Activated naive CD8-positive, alpha-beta T cell treated with anti-CD3 and anti-CD28 coated beads, Interleukin-2, amount 10 ng/mL, durations not matched to agents 7 days and 5 days (primary cell): ENCODE data around the gene NLN. TPM values are rescaled to one million over a fixed set of nuclear protein-coding genes. Genes with fewer than 3 reads are reported as not detected.
"Not testable (repeated sequence)": the region's sequence is repeated elsewhere in the genome, so short reads cannot be mapped to it uniquely, and the experiment has no call there.

ENCODE experiments used
- ATAC-seq: fragments of 150-1000 bp; cut with Tn5 transposase; one replicate; pipeline ENCODE4 v1.10.0; 2021; ENCODE audit warnings: low read depth, moderate library complexity
- POLR2A ChIA-PET: fragments of 350-600 bp; sonication (Branson Sonifier 250); formaldehyde crosslinking; loops from one replicate; lab custom pipeline; 2021; ENCODE audit warnings: antibody characterized with exemption; lab: Charles Lee
- DNase-seq: peaks from one replicate; pipeline ENCODE4 v3.0.0; 2021
- H3K27ac Mint-ChIP-seq: one replicate; pipeline ENCODE4 v1.8.0; 2022; ENCODE audit warnings: mild to moderate bottlenecking, mixed read lengths
- H3K27me3 Mint-ChIP-seq: one replicate; pipeline ENCODE4 v1.8.0; 2022; ENCODE audit warnings: mild to moderate bottlenecking, moderate library complexity, mixed read lengths
- H3K36me3 Mint-ChIP-seq: one replicate; pipeline ENCODE4 v1.8.0; 2021; ENCODE audit warnings: mild to moderate bottlenecking, mixed read lengths
- H3K4me1 Mint-ChIP-seq: one replicate; pipeline ENCODE4 v1.8.0; 2021; ENCODE audit warnings: mixed read lengths
- H3K4me3 Mint-ChIP-seq: one replicate; pipeline ENCODE4 v1.8.0; 2022; ENCODE audit warnings: mild to moderate bottlenecking, moderate library complexity, mixed read lengths
- H3K9me3 Mint-ChIP-seq: one replicate; pipeline ENCODE4 v1.8.0; 2021; ENCODE audit warnings: mixed read lengths
- total RNA-seq, 2 experiments: library from RNA; stranded (reverse); gene quantifications; one replicate each; pipeline ENCODE4 v1.2.3, GENCODE V29; 2021

NLN gene
- total RNA-seq, 2 experiments from 2014 or later, result 10.0 to 10.9 TPM

GRCh38 chr5:65867542-65868195 is 145.7 kb downstream of the NLN start:
- ATAC-seq (no peak), DNase-seq (no peak)
- peaks cover under 1% of the 10 kb centered on the region for H3K36me3 Mint-ChIP-seq
- H3K27ac Mint-ChIP-seq, result peak overlapping the region; percentile 68
- no peaks in the 10 kb centered on the region for H3K27me3 Mint-ChIP-seq
- peaks cover 3% of the 10 kb centered on the region for H3K9me3 Mint-ChIP-seq
- peak overlapping the region; percentile 53 for H3K4me3 Mint-ChIP-seq
- POLR2A ChIA-PET, result interaction anchor here (1.4 kb wide), 1 partner anchor 57 kb away, joined by 8 read pairs; no protein-coding TSS in a partner anchor
- H3K4me1 Mint-ChIP-seq, result peaks cover 16% of the 10 kb centered on the region

- no peak for DNase-seq
- Mint-ChIP-seq H3K4me3 (no peak overlapping the region), H3K9me3 (peaks cover 6% of the 10 kb centered on the region), H3K27ac (no peak overlapping the region), H3K27me3 (no peaks in the 10 kb centered on the region), H3K4me1 (peaks cover 16% of the 10 kb centered on the region), H3K36me3 (no peaks in the 10 kb centered on the region)
- no peak for ATAC-seq
- POLR2A ChIA-PET, result no interaction called here
These were observed 146.5 kb downstream of the NLN start for GRCh38 chr5:65868509-65868908.

GRCh38 chr5:65871182-65871581 is 149.2 kb downstream of the NLN start:
- H3K9me3 Mint-ChIP-seq, result peaks cover 6% of the 10 kb centered on the region
- peaks cover 15% of the 10 kb centered on the region for H3K4me1 Mint-ChIP-seq
- no peak overlapping the region for H3K4me3 Mint-ChIP-seq
- ATAC-seq, result no peak
- POLR2A ChIA-PET, result no interaction called here
- H3K27ac Mint-ChIP-seq, result no peak overlapping the region
- DNase-seq, result no peak
- peaks cover 2% of the 10 kb centered on the region for H3K36me3 Mint-ChIP-seq
- no peaks in the 10 kb centered on the region for H3K27me3 Mint-ChIP-seq

DNA sequence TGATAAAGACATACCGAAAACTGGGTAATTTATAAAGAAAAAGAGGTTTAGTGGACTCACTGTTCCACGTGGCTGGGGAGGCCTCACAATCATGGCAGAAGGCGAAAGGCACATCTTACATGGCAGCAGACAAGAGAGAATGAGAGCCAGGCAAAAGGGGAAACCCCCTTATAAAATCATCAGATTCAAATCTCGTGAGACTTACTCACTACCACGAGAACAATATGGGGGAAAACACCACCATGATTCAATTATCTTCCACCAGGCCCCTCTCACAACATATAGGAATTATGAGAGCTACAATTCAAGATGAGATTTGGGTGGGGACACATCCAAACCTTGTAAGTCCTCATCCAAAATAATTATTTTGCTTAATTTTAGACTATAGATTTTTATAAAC is 149.8 kb downstream of the NLN start:
- H3K27ac Mint-ChIP-seq, H3K36me3 Mint-ChIP-seq, H3K4me3 Mint-ChIP-seq, H3K9me3 Mint-ChIP-seq, POLR2A ChIA-PET, ATAC-seq, DNase-seq, H3K27me3 Mint-ChIP-seq: not testable (repeated sequence)
- peaks cover 12% of the 10 kb centered on the region for H3K4me1 Mint-ChIP-seq

- H3K9me3 Mint-ChIP-seq, result peaks cover 9% of the 10 kb centered on the region
- no peak overlapping the region for H3K4me3 Mint-ChIP-seq
- peaks cover 3% of the 10 kb centered on the region for H3K36me3 Mint-ChIP-seq
- peaks cover 2% of the 10 kb centered on the region for H3K4me1 Mint-ChIP-seq
- no peak for DNase-seq
- no peak overlapping the region for H3K27ac Mint-ChIP-seq
- POLR2A ChIA-PET, result no interaction called here
- ATAC-seq, result no peak
- H3K27me3 Mint-ChIP-seq, result no peaks in the 10 kb centered on the region
These were observed 151.3 kb downstream of the NLN start for GRCh38 chr5:65873181-65873750.

GRCh38 chr5:65874241-65874640 is 152.2 kb downstream of the NLN start:
- POLR2A ChIA-PET, result no interaction called here
- no peaks in the 10 kb centered on the region for H3K27me3 Mint-ChIP-seq

GRCh38 chr5:65876496-65876895 is 154.5 kb downstream of the NLN start:
- no peaks in the 10 kb centered on the region for H3K27me3 Mint-ChIP-seq
- peaks cover 5% of the 10 kb centered on the region for H3K36me3 Mint-ChIP-seq
- ATAC-seq (no peak), DNase-seq (no peak)
- H3K4me3 Mint-ChIP-seq, result no peak overlapping the region
- POLR2A ChIA-PET, result no interaction called here
- peaks cover 12% of the 10 kb centered on the region for H3K9me3 Mint-ChIP-seq
- no peak overlapping the region for H3K27ac Mint-ChIP-seq
- peaks cover 4% of the 10 kb centered on the region for H3K4me1 Mint-ChIP-seq

More at GRCh38 chr5:65874241-65874640, 152.2 kb downstream of the NLN start:
- DNase-seq (no peak), ATAC-seq (no peak)
- Mint-ChIP-seq H3K27ac (no peak overlapping the region), H3K4me1 (peaks cover 4% of the 10 kb centered on the region), H3K4me3 (no peak overlapping the region), H3K9me3 (peaks cover 12% of the 10 kb centered on the region), H3K36me3 (peaks cover 5% of the 10 kb centered on the region)

- peaks cover 4% of the 10 kb centered on the region for H3K4me1 Mint-ChIP-seq
- ATAC-seq, result no peak
- H3K27me3 Mint-ChIP-seq, result no peaks in the 10 kb centered on the region
- no peak for DNase-seq
- H3K36me3 Mint-ChIP-seq, result peaks cover 5% of the 10 kb centered on the region
- no peak overlapping the region for H3K4me3 Mint-ChIP-seq
- POLR2A ChIA-PET, result no interaction called here
- H3K27ac Mint-ChIP-seq, result no peak overlapping the region
- H3K9me3 Mint-ChIP-seq, result peaks cover 10% of the 10 kb centered on the region
These were observed 155.0 kb downstream of the NLN start for GRCh38 chr5:65876970-65877369.

Other genes with a start within 250 kb of the NLN start
- 1 to 10 TPM; 3.7 to 4.3 TPM for gene ADAMTS6, start 240.3 kb upstream of the NLN start, total RNA-seq
- 10 to 100 TPM; 89.9 to 90.7 TPM for gene CENPK, start 159.0 kb upstream of the NLN start, total RNA-seq
- 10 to 100 TPM; 72.7 to 78.6 TPM for gene PPWD1, start 158.9 kb upstream of the NLN start, total RNA-seq
- 10 to 100 TPM; 13.6 to 14.6 TPM for gene TRIM23, start 97.9 kb upstream of the NLN start, total RNA-seq
- gene SHLD3, start 97.2 kb upstream of the NLN start, total RNA-seq, result 1 to 10 TPM; 4.3 to 4.4 TPM
- gene TRAPPC13, start 97.2 kb upstream of the NLN start, total RNA-seq, result 10 to 100 TPM; 18.8 to 24.1 TPM
- gene SGTB, start 96 bp upstream of the NLN start, total RNA-seq, result 10 to 100 TPM; 25.3 to 26.9 TPM
- gene ERBIN, start 204.4 kb downstream of the NLN start, total RNA-seq, result 10 to 100 TPM; 63.4 to 66.7 TPM